Gastrocnemius medialis (tissue), 4 donors: Measurements from ENCODE around the gene C10orf120.

ENCODE experiments used
- POLR2A ChIP-seq, 2 donors: fragments of 450-650 bp; IDR thresholded peaks; one replicate each; pipeline ENCODE4 v1.6.1; 2017; ENCODE audit warnings: antibody characterized with exemption in 2 of 2, mild to moderate bottlenecking in 2 of 2, moderate library complexity in 2 of 2
- TF ChIP-seq, protein P1 (sequence below), 5 experiments: fragments of 450-650 bp in 3 of 5; fragments of 200-600 bp in 2 of 5; sonication (generic) in 2 of 5; IDR thresholded peaks in 4 of 5; conservative IDR thresholded peaks in 1 of 5; 1 replicate in 4 of 5; 2 replicates in 1 of 5; pipeline ENCODE4 v1.5.1; 2016 to 2019; ENCODE audit warnings: antibody characterized with exemption in 5 of 5, mild to moderate bottlenecking in 3 of 5, moderate library complexity in 3 of 5

DNA sequence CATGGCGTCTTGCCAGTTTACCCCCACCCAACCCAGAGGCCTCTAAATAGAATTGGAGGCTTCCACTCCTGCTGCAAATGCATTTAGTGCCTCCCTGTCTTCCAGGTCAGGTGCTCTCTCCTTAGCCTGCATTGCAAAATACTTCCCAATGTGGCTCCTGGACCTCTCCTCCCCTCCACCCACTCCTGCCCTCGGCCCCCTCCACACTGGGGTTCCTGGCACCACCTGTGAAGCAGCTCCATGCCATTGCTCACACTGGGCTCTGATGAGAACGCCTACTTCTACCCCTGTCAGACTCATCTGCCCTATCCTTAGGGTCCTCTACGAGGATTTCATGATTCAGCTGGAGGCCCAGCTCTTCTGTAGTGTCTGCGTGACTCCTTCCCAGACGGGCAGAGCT, 37.4 kb downstream of the C10orf120 start:
- TF ChIP-seq, protein P1, sequence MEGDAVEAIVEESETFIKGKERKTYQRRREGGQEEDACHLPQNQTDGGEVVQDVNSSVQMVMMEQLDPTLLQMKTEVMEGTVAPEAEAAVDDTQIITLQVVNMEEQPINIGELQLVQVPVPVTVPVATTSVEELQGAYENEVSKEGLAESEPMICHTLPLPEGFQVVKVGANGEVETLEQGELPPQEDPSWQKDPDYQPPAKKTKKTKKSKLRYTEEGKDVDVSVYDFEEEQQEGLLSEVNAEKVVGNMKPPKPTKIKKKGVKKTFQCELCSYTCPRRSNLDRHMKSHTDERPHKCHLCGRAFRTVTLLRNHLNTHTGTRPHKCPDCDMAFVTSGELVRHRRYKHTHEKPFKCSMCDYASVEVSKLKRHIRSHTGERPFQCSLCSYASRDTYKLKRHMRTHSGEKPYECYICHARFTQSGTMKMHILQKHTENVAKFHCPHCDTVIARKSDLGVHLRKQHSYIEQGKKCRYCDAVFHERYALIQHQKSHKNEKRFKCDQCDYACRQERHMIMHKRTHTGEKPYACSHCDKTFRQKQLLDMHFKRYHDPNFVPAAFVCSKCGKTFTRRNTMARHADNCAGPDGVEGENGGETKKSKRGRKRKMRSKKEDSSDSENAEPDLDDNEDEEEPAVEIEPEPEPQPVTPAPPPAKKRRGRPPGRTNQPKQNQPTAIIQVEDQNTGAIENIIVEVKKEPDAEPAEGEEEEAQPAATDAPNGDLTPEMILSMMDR (IDR thresholded peaks at IDR 0.05 in 4 of 5, conservative IDR thresholded peaks at IDR 0.05 in 1 of 5): no peak
- no peak for TF ChIP-seq POLR2A (IDR thresholded peaks at IDR 0.05)
